HT-29 (cell line): ENCODE measurements around the gene SLAMF9. TPM values are rescaled to one million over a fixed set of nuclear protein-coding genes. Genes with fewer than 3 reads are reported as not detected.

ENCODE experiments used
- DNase-seq: peaks from one replicate; pipeline ENCODE4 v3.0.0-alpha.2; 2015; ENCODE audit warnings: low spot score
- total RNA-seq: library from RNA; depleted of rRNA; stranded (reverse); fragments of >200 nt; shearing (Covaris generic); gene quantifications from 2 replicates; pipeline ENCODE4 v1.2.3, GENCODE V29; 2014

Gene SLAMF9
- total RNA-seq, 1 experiment from 2014 or later, result not detected

DNA sequence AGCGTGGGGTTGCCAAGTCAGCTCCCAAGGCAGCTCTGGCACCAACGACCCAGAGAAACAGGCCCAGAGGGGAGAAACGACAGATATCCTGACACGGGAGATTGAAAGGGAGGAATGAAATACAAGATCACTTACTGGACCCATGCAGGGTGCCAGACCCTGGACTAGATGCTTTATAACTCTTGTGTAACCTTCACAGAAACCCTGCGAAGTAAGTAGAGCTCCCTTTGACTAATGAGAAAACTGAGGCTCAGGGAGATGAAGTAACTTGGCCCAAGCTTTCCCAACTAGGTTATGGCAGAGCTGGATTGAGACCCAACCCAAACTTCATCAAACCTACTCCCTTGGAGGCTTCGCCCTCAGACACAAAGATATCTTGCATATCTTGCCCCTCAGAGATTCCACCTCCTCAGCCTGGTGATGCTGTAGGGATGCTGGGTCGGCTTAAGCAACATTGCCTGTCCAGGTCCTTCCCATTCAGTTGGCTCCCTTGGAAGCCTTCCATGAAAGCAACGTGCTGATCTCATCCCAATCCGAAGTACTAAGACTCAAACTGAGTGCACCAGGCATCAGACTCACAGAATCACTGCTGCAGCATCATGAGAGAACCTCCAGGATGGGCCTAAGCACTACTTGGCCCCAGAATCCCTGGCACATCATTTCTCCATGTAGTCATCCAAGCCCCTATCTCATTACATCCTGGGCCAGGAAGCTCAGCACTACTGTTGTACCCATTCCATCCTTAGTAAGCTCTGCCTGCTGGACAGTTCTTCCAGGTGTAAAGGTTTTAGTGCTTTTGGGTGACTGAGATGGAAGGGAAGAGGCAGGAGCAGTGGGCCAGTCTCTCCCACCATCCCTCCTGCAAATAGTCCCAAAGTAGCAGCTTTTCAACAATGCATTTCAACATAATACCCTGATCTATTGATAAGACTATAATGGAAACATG is 7.5 kb downstream of the SLAMF9 start:
- DNase-seq, result peak; percentile 30

- peak; percentile 95 for DNase-seq
These were observed 8.4 kb downstream of the SLAMF9 start, which contains the start of gene IGSF9 for GRCh38 chr1:159945483-159946241. IGSF9 (minus strand) TSS chr1:159945613; CDS start chr1:159943454, 2,159 bp downstream.

DNA sequence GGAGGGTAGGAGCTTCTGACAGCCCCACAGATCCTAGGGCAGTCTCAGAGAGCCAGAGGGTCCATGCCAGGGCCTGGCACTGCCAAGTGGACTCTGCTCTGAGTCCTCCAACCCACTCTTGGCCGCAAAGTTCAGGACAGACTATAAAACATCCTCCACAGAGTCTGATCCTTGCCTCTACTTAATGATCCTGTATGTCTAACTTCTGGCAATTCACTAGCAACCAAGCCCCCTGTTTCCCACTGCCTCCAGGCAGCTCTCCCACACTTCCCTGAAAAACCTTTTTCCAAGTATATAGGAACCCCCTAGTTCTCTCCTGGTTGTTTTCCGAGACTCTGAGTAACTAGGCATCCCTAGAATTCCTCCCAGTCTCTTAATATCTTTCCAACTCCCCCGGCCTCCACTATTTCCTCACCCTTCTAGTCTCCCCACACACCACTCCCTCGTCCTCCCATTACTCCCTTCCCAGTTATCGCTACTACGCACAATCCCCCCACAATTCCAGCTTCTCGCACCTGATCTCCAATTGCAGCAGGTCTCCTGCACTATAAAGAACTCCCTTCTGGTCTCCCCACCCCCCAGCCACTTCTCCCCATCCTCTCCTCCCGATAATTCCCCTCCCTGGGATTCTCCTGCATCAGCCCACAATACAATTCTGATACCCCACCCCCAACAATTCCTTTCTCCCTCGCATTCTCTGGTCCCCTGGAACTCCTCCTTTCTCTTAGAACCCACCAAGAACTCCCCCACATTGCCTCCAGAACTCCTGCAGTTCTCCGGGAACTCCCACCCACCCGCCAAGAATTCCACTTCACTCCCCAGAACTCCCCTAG is 9.2 kb downstream of the SLAMF9 start:
- no peak for DNase-seq

GRCh38 chr1:159943908-159944622 is 10.0 kb downstream of the SLAMF9 start:
- no peak for DNase-seq

GRCh38 chr1:159943278-159943640 is 10.8 kb downstream of the SLAMF9 start:
- DNase-seq, result no peak

- DNase-seq, result no peak
These were observed 11.3 kb downstream of the SLAMF9 start for GRCh38 chr1:159942632-159943277.

- no peak for DNase-seq
These were observed 12.2 kb downstream of the SLAMF9 start for GRCh38 chr1:159941591-159942560.

DNA sequence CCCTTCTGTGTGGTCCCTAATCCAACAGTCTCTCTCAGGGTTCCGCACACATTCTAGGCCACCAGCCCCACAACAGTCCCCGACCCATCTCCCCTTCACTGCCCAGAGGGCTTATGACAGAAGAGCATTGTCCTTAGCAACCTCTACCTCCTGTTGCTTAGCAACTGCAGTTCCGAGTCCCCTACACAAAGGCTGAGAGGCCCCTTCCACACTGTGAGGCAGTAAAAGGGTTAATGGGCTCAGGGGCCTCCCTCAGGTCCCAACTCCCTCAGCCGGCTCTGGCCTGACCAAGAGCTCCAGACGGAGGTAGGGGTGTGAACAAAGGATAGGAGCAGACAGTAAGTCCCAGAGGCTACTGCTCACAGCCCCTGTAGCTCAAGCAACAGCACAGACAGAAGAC is 12.9 kb downstream of the SLAMF9 start:
- DNase-seq, result no peak

- no peak for DNase-seq
These were observed 13.9 kb downstream of the SLAMF9 start for GRCh38 chr1:159940006-159940620.

DNA sequence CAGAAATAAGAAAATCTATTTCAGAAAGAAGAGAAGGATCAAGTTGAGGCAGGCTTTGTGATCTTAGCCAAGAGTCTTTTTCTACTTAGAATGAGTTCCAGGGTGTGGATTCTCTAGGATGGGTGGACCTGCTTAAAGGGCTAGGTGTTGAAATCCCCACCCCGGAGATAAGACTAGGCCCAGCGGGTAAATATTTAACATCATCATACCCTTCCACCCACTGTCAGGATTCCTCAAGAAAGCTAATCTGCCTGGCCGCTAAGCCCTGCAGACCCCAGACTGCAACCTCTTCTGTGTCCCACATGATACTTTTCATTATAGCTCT is 14.4 kb downstream of the SLAMF9 start:
- DNase-seq, result no peak

- no peak for DNase-seq
These were observed 14.9 kb downstream of the SLAMF9 start for GRCh38 chr1:159938905-159939677.

GRCh38 chr1:159938211-159938852 is 15.7 kb downstream of the SLAMF9 start:
- DNase-seq, result no peak

DNA sequence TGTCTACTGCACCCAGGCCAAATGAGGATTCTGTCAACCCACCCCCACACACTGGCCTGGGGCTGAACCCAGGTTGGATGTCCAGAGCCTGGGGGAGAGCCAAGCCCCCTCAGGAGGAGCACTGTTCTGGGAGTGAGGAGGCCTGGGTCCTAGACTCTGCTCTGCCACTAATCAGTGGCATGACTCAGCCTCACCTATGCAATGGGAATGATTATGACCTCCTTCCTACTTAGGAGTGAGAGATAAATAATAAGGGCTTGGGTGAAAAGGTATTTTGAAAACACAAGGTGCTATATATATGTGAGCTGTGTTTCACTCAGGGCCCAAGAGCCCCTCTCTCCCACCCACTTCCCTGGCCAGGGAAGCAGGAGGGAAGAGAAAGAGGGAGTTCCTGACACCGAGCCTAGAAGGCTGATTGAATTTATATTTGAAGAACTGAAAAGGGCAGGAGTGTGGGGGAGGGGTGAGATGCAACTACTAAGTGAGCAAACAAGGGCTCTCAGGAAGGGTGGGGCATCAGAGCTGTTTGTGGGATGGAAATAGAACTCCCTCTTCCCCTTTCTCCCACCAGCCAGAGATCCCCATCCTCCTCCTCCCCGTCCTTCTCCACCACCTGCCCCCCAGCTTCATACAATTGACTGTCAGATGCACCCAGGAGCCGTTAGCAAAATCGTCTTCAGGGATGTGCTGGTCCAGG is 16.8 kb downstream of the SLAMF9 start:
- DNase-seq, result peak; percentile 65

- DNase-seq, result peak; percentile 88
These were observed 17.6 kb downstream of the SLAMF9 start for GRCh38 chr1:159936273-159936904.

DNA sequence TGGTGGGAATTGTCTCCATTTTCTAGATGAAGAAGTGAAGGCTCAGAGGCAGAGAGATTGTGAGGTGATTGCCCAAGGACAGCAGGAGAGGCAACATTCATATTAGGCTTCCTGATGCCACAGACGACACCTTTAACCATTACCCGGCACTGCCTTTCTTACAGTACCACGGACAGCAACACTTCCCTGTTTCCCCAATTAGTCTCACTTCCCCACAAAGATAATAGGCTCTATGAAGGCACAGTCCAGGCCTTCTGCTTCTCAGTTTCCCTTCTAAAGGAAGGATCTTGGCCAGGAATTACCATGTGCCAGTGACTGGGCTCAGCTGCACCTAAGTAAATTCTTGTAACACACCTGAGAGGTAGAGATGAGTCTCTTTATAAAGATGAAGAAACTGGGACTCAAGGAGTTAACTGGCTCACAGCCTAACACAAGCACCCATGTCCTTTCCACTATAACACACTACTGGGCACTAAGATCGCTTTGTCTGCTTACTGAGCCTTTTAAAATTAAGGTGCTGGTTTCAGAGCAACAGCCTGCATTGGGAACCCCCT is 18.2 kb downstream of the SLAMF9 start:
- DNase-seq, result peak; percentile 23

GRCh38 chr1:159935305-159935704 is 18.7 kb downstream of the SLAMF9 start:
- DNase-seq, result no peak
